GM12891 (cell line): Measurements from ENCODE around the gene PHF21A.

Experiments
- PAX5 ChIP-seq: IDR thresholded peaks from 2 replicates; pipeline ENCODE4 v1.6.1; 2011; ENCODE audit warnings: low read length, moderate library complexity, mild to moderate bottlenecking; ENCODE audit not compliant: insufficient read depth, severe bottlenecking
- POLR2A ChIP-seq: IDR thresholded peaks from 2 replicates; pipeline ENCODE4 v1.6.1; 2011; ENCODE audit warnings: low read depth, low read length, control low read depth
- POLR2AphosphoS5 ChIP-seq: IDR thresholded peaks from 2 replicates; pipeline ENCODE4 v1.6.1; 2011; ENCODE audit warnings: low read depth, low read length, control low read depth
- POU2F2 ChIP-seq: IDR thresholded peaks from 2 replicates; pipeline ENCODE4 v1.6.1; 2011; ENCODE audit warnings: low read depth, mild to moderate bottlenecking, control low read depth, low read length, moderate library complexity
- SPI1 ChIP-seq: IDR thresholded peaks from 2 replicates; pipeline ENCODE4 v1.6.1; 2011; ENCODE audit warnings: low read depth, low read length, control low read depth
- TAF1 ChIP-seq: IDR thresholded peaks from 2 replicates; pipeline ENCODE4 v1.6.1; 2011; ENCODE audit warnings: low read depth, low read length, control low read depth

DNA sequence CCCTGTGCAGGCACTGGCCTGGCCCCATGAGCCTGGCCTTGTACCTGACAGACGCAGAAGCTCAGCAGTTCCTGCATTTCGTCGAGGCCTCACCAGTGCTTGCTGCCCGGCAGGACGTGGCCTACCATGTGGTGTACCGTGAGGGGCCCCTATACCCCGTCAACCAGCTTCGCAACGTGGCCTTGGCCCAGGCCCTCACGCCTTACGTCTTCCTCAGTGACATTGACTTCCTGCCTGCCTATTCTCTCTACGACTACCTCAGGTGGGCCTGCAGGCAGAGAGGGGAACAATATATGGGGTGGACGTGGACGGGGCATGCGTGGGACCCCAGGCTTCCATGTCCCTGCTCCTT, 193.9 kb downstream of the PHF21A start:
- TF ChIP-seq POLR2A (no peak), POLR2AphosphoS5 (no peak), TAF1 (no peak), POU2F2 (no peak), SPI1 (no peak), PAX5 (no peak)
